Measurements from ENCODE around the gene CCDC86.

- TF ChIP-seq CTCF (IDR thresholded peaks at IDR 0.05) (no peak), POLR2A (IDR thresholded peaks at IDR 0.05) (no peak)
Observed at GRCh38 chr11:60860943-60861342, 19.0 kb downstream of the CCDC86 start.
